Anterior cingulate cortex (tissue), 58 donors: ENCODE data around the gene LRRC42.
"Not testable (repeated sequence)": the region's sequence is repeated elsewhere in the genome, so short reads cannot be mapped to it uniquely, and the experiment has no call there.

Source experiments
- DNase-seq, 58 donors: peaks; one replicate each; lab custom pipeline; 2025; lab: John Stamatoyannopoulos, UW

LRRC42 gene

DNA sequence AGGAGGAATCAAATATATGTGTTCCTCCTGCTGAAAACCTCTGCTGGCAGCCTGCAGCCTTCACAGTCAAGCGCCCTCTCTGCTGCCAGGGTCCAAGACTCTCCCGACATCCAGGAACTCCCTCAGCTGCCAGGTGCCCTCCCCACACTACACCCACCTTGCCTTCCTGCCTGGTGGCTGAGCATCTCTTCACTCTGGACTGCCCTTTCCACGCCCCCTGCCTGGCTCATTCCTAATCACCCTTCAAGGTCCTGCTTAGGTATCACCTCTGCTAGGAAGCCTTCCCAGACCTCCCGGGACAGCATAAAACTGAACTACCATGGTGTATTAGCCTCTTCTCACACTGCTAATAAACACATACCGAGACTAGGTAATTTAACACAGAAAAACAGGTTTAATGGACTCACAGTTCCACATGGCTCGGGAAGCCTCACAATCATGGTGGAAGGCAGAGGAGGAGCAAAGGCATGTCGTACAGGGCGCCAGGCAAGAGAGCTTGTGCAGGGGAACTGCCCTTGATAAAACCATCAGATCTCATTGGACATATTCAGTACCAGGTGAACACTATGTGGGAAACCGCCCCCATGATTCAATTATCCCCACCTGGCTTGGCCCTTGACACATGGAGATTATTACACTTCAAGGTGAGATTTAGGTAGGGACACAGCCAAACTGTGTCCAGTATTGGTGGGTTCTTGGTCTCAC, 56.5 kb downstream of the LRRC42 start:
- DNase-seq = no peak

DNA sequence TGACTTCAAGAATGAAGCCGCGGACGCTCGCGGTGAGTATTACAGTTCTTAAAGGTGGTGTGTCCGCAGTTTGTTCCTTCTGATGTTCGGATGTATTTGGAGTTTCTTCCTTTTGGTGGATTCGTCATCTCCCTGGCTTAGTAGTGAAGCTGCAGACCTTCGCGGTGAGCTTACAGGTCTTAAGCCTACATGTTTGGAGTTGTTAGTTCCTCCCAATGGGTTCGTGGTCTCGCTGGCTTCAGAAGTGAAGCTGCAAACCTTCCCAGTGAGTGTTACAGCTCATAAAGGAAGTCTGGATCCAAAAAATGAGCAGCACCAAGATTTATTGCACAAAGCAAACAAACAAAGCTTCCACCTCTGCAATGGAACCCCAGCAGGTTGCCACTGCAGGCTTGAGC, 57.1 kb downstream of the LRRC42 start:
- DNase-seq = no peak

DNA sequence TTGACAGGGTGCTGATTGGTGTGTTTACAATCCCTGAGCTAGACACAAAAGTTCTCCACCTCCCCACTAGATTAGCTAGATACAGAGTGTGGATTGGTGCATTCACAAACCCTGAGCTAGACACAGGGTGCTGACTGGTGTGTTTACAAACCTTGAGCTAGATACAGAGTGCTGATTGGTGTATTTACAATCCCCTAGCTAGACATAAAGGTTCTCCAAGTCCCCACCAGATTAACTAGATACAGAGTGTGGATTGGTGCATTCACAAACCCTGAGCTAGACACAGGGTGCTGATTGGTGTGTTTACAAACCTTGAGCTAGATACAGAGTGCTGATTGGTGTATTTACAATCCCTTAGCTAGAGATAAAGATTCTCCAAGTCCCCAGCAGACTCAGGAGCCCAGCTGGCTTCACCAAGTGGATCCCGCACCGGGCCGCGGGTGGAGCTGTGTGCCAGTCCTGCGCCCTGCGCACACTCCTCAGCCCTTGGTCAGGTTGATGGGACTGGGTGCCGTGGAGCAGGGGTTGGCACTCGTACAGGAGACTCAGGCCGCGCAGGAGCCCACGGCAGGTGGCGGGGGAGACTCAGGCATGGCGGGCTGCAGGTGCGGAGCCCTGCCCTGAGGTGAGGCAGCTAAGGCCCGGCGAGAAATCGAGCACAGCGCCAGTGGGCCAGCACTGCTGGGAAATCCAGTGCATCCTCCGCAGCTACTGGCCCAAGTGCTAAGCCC, 57.8 kb downstream of the LRRC42 start:
- DNase-seq = not testable (repeated sequence)

DNA sequence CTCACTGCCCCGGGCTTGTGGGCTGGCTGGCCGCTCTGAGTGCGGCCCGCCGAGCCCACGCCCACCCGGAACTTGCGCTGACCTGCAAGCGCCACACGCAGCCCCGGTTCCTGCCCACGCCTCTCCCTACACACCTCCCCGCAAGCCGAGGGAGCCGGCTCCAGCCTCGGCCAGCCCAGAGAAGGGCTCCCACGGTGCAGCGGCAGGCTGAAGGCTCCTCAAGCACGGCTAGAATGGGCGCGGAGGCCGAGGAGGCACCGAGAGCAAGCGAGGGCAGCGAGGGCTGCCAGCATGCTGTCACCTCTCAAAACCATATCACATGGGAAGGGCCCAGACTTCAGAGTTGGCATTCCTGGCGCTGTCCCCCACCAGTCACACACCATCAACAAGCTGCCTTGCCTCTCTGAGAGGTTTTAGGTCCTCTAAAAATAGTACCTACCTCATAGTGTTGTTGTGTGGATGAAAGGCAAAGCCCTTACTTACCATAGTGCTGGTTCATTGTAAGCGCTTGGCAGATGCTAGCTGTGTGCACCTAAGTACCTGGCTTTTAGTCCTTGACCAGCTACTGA, 58.4 kb downstream of the LRRC42 start:
- no peak for DNase-seq

DNA sequence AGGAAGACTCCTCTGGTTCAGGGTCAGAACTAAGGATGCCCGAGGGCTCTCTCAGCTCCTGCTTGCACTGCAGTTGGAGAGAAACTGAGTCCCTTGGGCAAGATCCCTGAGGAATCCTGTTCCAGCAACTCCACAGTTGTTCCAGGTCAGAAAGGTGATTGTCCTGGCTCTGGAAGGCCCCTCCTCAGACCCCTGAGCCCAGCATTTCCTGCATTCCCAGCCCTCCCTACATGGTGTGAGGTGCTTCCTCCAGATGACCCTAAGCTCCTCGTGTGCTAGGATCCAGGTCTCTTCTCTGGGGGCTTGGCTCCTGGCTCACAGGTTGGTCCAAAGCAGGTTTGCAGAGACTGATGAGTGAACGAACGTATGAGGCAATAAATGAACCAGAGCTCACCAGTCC, 60.4 kb downstream of the LRRC42 start:
- no peak for DNase-seq

DNA sequence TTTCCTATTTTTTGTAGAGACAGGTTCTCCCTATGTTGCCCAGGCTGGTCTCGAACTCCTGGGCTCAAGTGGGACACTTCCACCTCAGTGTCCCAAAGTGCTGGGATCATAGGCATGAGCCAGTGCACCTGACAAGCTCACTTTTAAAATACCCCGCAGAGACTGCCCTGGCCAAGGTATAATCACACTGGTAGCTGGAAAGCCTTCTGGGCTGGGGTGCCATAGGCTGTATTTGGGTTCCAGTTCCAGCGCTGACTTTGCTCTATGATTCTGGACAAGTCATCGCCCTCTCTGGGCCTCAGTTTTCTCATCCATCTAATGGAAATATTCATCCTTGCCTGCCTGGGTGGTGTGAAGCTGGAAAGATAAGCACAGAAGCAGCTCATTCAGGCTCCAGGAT, 61.5 kb downstream of the LRRC42 start:
- no peak for DNase-seq

DNA sequence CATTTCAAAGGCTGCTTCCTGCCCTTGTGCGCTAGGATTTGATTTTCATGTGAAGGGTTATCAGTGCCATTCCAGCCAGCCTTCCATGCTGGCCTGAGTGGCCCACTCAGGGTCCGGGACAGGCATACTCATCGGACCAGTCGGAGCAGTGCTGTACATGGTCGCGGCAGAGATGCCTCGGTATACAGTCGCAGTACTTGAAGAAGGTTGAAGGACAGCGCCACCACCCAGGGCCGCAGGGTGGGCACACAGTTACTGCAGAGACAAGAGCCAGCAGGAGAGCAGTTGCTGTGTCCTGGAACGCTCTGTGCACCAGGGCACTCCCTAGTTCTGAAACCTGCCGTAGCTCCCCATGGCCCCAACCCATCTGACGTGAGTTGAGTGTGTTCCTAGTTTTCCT, 62.7 kb downstream of the LRRC42 start:
- DNase-seq = no peak

DNA sequence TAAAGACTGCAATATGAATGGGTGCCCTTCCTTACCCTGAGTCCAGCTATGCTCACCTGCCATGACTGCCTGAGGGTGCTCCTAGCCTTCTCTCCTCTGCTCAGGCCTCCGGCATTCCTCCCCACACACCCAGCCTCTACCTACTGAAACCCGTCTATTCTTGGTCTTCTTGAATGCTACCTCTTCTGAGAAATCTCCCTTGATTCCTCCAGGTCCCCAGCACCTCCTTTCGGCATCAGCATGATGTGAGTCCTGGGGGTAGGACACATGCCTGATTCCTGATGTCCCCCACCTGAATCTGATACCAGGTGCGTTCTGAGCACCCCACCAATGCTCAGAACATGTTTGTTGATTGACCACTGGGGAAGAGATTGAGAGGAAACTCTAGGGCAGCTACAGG, 63.3 kb downstream of the LRRC42 start:
- no peak for DNase-seq

DNA sequence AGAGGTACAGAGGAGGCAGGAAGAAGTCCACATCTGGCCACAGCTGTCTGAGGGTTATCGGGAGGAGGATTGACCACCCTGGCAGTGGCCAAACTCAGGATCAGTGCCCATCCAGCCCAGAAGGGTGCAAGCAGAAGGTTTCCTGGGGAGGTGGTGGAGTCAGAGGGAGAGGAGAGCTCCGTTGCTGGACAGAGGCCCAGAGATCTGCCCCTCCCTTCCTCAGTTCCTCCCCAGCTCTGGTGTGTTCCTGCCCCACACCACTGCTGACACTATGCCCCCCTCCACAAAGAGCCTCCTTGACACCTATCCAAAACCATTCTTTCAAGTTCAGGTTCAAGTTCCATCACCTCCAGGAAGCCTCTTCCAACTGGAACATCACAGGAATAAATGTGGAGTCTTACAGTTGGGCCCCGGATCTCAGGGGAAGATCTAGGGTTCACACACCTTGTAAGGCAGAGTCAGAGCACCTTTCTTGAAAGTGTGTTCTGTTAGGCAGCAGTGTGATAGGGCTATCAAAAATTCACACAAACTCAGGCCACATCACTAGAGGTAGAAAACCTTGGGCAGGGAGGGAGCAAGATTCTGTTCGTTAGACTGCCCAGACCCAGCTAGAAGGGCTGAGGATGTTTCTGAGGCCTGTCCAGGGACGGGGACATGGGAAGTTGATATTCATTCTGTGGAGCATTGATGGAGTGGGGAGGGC, 64.4 kb downstream of the LRRC42 start:
- DNase-seq = no peak

DNA sequence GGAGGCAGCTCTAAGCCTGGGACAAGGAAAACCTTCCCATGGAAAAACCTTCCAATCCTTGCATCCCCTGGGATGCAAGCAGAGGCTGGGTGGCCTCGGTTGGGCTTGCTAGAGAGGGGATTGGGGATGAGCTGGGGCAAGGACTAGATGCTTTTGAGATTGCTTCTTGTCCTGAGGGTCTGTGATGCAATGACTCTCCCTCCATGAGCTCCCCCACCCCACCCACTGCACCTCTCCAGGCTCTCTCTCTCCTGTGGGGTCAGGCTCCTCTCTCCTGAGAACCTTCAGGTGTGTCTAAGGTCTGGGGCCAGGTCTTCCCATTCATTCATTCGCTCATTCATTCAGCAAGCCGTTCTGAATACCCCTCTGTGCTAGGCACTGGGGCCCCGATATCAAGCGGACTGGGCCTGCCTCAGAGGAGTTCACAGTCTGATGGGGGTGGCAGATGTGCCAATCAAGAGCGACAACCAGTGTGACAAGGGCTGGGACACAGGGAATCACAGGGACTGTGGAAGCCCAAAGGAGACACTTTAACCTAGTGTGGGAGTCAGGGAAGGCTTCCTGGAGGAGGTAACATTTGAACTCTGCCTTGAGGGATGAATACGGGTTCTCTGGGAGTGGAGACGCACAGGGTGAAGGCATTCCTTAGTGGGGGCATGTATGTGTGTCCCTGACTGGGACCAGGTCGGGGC, 65.3 kb downstream of the LRRC42 start:
- DNase-seq = no peak

DNA sequence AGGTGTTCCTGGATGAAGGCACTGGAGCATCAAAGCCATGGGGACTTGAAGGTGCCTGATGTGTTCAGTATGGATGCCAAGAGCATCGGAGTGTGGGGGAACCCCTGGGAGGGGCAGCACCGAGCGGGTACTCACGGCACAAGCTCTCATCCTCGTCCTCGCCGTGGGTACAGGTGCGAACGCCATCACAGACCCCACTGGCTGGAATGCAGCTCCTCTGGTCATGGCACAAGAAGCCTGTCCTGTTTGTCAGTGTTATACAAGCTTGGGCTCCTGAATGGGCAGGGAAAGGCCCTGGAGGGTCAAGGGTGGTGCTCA, 65.8 kb downstream of the LRRC42 start:
- no peak for DNase-seq

DNA sequence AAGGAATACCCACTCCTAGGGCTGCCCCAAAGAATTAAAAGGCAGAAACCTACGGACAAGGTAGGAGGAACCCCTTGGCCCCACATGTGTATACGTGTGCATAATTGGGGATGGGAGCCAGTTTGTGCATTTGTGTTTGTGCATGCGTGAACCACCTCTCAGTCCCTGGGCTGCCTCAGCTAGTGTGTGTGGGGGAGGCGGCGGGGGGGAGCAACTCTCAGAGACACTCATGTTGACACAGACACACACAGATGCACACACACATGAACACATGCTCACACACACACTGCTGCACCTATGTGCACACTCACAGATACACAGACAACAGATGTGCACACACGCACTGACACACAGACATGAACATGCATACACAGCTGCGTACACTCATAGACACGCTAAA, 66.7 kb downstream of the LRRC42 start:
- no peak for DNase-seq

DNA sequence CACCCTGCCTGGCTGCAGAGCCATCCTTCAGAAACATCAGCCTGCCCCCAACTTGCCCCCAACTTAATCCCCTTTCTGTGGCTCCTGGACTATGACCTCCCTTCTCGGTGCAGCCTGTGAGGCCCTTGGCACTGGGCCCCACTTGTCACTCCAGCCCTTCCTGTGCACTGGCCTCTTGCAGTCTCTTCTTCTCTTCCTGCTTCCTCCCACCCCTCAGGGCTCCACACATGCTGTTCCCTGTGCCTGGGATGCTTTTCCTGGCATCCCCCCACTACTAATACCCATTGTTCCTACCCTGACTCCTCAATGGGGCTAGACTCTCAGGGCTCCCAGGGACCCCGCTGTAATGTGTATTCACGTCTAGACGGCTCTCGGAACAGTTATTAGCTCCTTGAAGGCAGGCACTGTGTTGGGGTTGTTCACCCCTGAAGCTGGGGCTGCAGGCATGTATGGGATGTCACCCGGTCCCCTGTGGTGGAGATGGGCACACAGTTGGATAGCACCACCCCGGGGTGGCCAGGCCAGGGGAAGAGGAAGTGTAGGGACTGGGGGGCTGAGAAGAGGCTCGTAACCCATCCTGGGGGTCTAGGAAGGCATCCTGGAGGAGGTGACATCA, 67.4 kb downstream of the LRRC42 start:
- no peak for DNase-seq

DNA sequence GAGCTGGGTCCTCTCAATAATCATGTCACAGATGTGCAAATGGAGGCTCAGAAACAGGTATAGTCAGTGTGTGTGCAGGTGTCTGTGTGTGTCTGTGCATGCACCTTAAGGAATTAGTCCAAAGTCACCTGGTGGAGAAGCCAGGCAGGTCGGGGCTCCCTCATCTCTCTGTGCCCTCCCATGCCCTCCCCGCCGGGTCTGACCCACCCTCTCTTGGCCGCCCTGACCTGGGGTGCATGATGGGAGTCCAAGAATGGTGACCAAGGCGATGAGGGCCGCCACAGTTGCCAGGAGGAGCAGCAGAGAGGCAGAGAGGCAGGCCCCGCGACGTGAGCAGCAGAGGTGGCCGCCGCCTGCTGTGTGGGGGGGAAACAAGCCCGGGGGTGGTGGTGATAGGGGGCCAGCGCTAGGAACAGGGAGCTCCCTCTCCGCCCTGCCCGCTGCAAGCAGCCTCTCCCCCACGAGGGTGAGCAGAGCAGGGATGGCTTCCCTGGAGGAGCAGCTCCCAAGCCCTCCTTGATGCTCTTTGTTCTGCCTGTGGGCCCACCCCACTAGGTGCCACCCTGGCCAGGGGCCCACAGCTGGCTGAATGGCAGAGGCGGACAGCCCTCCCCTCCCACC, 68.0 kb downstream of the LRRC42 start:
- DNase-seq = no peak

DNA sequence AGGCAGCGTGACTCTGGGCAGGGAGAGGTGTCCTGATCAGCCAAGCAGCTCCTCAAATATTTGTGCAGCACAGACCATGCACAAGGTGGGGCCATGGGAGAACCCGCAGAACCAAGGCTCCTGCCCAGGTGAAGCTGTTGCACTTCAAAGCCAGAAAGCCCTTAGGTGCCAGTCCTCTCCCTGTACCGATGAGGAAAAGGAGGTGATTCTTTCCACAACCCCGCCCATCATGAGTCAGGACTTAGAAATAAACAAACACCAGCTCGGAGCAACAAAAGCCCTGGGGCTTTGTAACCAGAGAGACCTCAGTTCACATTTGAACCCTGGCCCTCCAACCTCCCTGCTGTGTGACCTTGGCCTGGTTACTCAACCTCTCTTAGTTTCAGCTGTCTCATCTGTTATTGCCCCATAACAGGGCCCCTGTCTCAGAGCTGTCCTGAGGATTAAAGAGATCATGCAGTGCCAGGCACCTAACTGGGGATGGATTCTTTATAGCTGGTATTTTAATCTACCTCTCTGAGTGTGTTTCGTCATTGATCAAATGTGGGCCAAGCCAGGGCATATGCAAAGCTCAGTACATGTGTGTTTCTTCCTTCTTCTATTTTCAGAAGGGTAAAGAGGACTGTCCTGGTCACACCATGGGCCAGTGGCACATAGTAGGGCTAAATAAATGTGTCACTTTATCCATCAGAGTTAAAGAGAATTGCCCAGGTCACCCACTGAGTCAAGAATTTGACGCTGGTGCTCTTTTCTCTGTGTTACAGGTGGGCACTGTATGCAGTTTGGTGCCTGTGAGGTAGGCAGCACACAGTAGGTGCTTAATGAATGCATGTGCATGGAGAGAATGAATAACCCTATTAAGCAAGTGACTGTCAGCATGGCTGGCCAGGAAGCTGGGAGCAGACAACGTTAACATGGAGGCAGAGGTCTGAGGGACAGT, 70.5 kb downstream of the LRRC42 start:
- DNase-seq = no peak
